ENCODE measurements around the gene KCTD16. TPM values are rescaled to one million over a fixed set of nuclear protein-coding genes. Genes with fewer than 3 reads are reported as not detected.

The KCTD16 gene
- total RNA-seq, 1 experiment from 2014 or later: 0.64 TPM

DNA sequence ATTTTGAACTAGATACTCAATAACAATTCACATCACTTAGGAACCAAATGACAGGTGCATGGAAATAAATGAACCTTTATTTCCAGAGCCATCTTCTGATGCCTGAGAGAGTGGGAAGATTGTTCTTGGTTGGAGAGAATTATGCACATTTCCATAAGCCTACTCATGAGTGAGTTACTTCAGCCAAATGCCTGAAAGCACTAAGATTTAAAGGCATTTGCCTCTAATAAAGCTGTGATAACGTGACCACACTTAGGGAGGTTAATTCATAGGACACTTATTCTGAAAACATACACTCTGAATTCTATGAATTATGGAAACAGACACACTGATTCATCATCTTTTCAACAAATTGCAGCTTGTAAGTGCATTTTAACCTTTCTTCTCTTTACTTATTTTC lies 40.0 kb downstream of the KCTD16 start:
- DNase-seq (ENCODE audit: low read depth, low spot score) (no peak), ATAC-seq (no peak)
- peaks cover 69% of the 10 kb centered on the region for H3K27me3 ChIP-seq (ENCODE audit: insufficient read depth, low read length)
- H3K36me3 ChIP-seq (ENCODE audit: control insufficient read depth in 1 of 2, insufficient read depth in 2 of 2, low read length in 2 of 2): no peaks in the 10 kb centered on the region
- intact Hi-C loops (cut with micrococcal nuclease): no loop called here
- ChIA-PET RAD21 (ENCODE audit: low non-redundant PET in 1 of 2, low total read pairs in 2 of 2, uncharacterized antibody in 2 of 2, unreplicated experiment in 2 of 2) (no interaction called here), CTCF (no interaction called here), POLR2A (no interaction called here)
- no peak overlapping the region for H3K4me3 ChIP-seq (replicated peaks in 1 of 2; ENCODE audit: low read depth in 1 of 2, low read length in 2 of 2)
- H2AFZ ChIP-seq (ENCODE audit: low read depth, low read length, poor library complexity, severe bottlenecking): no peak overlapping the region
- no peaks in the 10 kb centered on the region for H3K9me3 ChIP-seq (ENCODE audit: control insufficient read depth in 1 of 2, insufficient read depth in 1 of 2, low read depth in 1 of 2, low read length in 2 of 2)
- H3K4me2 ChIP-seq (ENCODE audit: low read length): no peak overlapping the region
- no peak overlapping the region for H3K9ac ChIP-seq (ENCODE audit: low read length)
- H4K20me1 ChIP-seq (ENCODE audit: insufficient read depth): 0 out of 2 replicates have a peak, but pooled peaks cover 3% of the 10 kb centered on the region
- no TSS peak for BruUV-seq (replicated peaks)
- no peaks in the 10 kb centered on the region for H3K79me2 ChIP-seq (ENCODE audit: insufficient read depth, low read length)
- no peaks in the 10 kb centered on the region for H3K4me1 ChIP-seq (ENCODE audit: control insufficient read depth in 1 of 2, insufficient read depth in 2 of 2, low read length in 2 of 2)
- no peak overlapping the region for H3K27ac ChIP-seq (ENCODE audit: low read depth, low read length)
- TF ChIP-seq ZNF274 (IDR thresholded peaks at IDR 0.05; ENCODE audit: low read depth, low read length): no peak
- H3K9me2 ChIP-seq (ENCODE audit: insufficient read depth): no peaks in the 10 kb centered on the region

DNA sequence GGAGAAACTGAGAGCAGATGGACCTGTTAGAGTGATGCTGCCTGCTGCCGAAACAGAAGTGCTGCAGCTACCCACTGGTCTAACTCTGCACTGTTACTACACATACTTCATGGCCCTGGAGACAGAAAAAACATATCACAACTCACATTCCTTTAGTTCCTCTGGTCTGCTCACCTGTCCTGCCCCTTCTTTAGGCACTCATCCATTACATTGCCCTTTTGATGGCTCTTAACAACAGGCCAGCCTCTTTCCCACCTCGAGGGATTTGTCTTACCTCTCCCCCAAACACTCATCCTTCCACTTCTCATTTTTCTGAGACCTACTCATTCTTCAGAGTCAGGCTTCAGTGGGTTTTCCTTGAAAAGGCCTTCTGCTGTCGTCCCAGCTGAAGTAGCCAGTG lies 49.2 kb downstream of the KCTD16 start:
- intact Hi-C loops (cut with micrococcal nuclease): no loop called here
- no peaks in the 10 kb centered on the region for H3K4me1 ChIP-seq (ENCODE audit: control insufficient read depth in 1 of 2, insufficient read depth in 2 of 2, low read length in 2 of 2)
- no peaks in the 10 kb centered on the region for H3K79me2 ChIP-seq (ENCODE audit: insufficient read depth, low read length)
- no TSS peak for BruUV-seq (replicated peaks)
- POLR2A ChIA-PET: no interaction called here
- RAD21 ChIA-PET (ENCODE audit: low non-redundant PET in 1 of 2, low total read pairs in 2 of 2, uncharacterized antibody in 2 of 2, unreplicated experiment in 2 of 2): no interaction called here
- no peaks in the 10 kb centered on the region for H3K36me3 ChIP-seq (ENCODE audit: control insufficient read depth in 1 of 2, insufficient read depth in 2 of 2, low read length in 2 of 2)
- CTCF ChIA-PET: no interaction called here
- no peak for TF ChIP-seq EGR1 (IDR thresholded peaks at IDR 0.05; ENCODE audit: low read depth)
- TF ChIP-seq ELF1 (IDR thresholded peaks at IDR 0.05; ENCODE audit: borderline replicate concordance, low read depth): no peak
- TF ChIP-seq EZH2phosphoT487 (IDR thresholded peaks at IDR 0.05; ENCODE audit: borderline replicate concordance): no peak
- TF ChIP-seq TCF7L2 (IDR thresholded peaks at IDR 0.05; ENCODE audit: borderline replicate concordance, extremely low read depth, insufficient read depth, insufficient read length): no peak
- no peak for TF ChIP-seq JUND (IDR thresholded peaks at IDR 0.05)
- no peak for TF ChIP-seq FOSL1 (IDR thresholded peaks at IDR 0.05; ENCODE audit: low read depth)
- no peak for TF ChIP-seq SP1 (IDR thresholded peaks at IDR 0.05; ENCODE audit: low read depth)
- TF ChIP-seq CBX3 (IDR thresholded peaks at IDR 0.05; ENCODE audit: low read depth): no peak
- TF ChIP-seq, protein P1, sequence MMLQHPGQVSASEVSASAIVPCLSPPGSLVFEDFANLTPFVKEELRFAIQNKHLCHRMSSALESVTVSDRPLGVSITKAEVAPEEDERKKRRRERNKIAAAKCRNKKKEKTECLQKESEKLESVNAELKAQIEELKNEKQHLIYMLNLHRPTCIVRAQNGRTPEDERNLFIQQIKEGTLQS (IDR thresholded peaks at IDR 0.05): no peak
- TF ChIP-seq, protein P2, sequence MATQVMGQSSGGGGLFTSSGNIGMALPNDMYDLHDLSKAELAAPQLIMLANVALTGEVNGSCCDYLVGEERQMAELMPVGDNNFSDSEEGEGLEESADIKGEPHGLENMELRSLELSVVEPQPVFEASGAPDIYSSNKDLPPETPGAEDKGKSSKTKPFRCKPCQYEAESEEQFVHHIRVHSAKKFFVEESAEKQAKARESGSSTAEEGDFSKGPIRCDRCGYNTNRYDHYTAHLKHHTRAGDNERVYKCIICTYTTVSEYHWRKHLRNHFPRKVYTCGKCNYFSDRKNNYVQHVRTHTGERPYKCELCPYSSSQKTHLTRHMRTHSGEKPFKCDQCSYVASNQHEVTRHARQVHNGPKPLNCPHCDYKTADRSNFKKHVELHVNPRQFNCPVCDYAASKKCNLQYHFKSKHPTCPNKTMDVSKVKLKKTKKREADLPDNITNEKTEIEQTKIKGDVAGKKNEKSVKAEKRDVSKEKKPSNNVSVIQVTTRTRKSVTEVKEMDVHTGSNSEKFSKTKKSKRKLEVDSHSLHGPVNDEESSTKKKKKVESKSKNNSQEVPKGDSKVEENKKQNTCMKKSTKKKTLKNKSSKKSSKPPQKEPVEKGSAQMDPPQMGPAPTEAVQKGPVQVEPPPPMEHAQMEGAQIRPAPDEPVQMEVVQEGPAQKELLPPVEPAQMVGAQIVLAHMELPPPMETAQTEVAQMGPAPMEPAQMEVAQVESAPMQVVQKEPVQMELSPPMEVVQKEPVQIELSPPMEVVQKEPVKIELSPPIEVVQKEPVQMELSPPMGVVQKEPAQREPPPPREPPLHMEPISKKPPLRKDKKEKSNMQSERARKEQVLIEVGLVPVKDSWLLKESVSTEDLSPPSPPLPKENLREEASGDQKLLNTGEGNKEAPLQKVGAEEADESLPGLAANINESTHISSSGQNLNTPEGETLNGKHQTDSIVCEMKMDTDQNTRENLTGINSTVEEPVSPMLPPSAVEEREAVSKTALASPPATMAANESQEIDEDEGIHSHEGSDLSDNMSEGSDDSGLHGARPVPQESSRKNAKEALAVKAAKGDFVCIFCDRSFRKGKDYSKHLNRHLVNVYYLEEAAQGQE (IDR thresholded peaks at IDR 0.05; ENCODE audit: low read depth): no peak
- no peak for TF ChIP-seq YY1 (IDR thresholded peaks at IDR 0.05; ENCODE audit: extremely low read depth, insufficient replicate concordance, low read depth, low read length)
- no peak for TF ChIP-seq POLR2A (IDR thresholded peaks at IDR 0.05; ENCODE audit: borderline replicate concordance, extremely low read depth, insufficient read depth, insufficient read length)
- no peak for TF ChIP-seq ZFX (IDR thresholded peaks at IDR 0.05)
- TF ChIP-seq, protein P3, sequence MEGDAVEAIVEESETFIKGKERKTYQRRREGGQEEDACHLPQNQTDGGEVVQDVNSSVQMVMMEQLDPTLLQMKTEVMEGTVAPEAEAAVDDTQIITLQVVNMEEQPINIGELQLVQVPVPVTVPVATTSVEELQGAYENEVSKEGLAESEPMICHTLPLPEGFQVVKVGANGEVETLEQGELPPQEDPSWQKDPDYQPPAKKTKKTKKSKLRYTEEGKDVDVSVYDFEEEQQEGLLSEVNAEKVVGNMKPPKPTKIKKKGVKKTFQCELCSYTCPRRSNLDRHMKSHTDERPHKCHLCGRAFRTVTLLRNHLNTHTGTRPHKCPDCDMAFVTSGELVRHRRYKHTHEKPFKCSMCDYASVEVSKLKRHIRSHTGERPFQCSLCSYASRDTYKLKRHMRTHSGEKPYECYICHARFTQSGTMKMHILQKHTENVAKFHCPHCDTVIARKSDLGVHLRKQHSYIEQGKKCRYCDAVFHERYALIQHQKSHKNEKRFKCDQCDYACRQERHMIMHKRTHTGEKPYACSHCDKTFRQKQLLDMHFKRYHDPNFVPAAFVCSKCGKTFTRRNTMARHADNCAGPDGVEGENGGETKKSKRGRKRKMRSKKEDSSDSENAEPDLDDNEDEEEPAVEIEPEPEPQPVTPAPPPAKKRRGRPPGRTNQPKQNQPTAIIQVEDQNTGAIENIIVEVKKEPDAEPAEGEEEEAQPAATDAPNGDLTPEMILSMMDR (IDR thresholded peaks at IDR 0.05 in 2 of 3, conservative IDR thresholded peaks at IDR 0.05 in 1 of 3; ENCODE audit: borderline replicate concordance in 1 of 3, insufficient read depth in 1 of 3, low read depth in 2 of 3, low read length in 2 of 3): no peak
- ATAC-seq (no peak), DNase-seq (ENCODE audit: low read depth, low spot score) (no peak)
- H4K20me1 ChIP-seq (ENCODE audit: insufficient read depth): no peaks in the 10 kb centered on the region
- H3K27ac ChIP-seq (ENCODE audit: low read depth, low read length): no peak overlapping the region
- no peak overlapping the region for H2AFZ ChIP-seq (ENCODE audit: low read depth, low read length, poor library complexity, severe bottlenecking)
- no peaks in the 10 kb centered on the region for H3K9me3 ChIP-seq (ENCODE audit: control insufficient read depth in 1 of 2, insufficient read depth in 1 of 2, low read depth in 1 of 2, low read length in 2 of 2)
- H3K9me2 ChIP-seq (ENCODE audit: insufficient read depth): no peaks in the 10 kb centered on the region
- no peak overlapping the region for H3K4me2 ChIP-seq (ENCODE audit: low read length)
- no peak overlapping the region for H3K4me3 ChIP-seq (replicated peaks in 1 of 2; ENCODE audit: low read depth in 1 of 2, low read length in 2 of 2)
- no peak overlapping the region for H3K9ac ChIP-seq (ENCODE audit: low read length)
- H3K27me3 ChIP-seq (ENCODE audit: insufficient read depth, low read length): peaks cover 28% of the 10 kb centered on the region

Measured in HCT116 (cell line).